SK-MEL-5 (cell line): Measurements from ENCODE around the gene PPFIBP2. TPM values are rescaled to one million over a fixed set of nuclear protein-coding genes. Genes with fewer than 3 reads are reported as not detected.

Experiments
- DNase-seq: peaks from one replicate; pipeline ENCODE4 v3.0.0-alpha.2; 2016; ENCODE audit warnings: low read depth, low spot score
- in situ Hi-C: cut with HindIII; loops from 2 replicates; pipeline ENCODE4 v1.10.0; 2016; ENCODE audit warnings: low sequenced_read_pairs, high pct_unique_total_duplicates, low pct_unique_long_range_greater_than_20kb
- total RNA-seq: library from RNA; depleted of rRNA; stranded (reverse); fragments of >200 nt; shearing (Covaris generic); gene quantifications from 2 replicates; pipeline ENCODE4 v1.2.3, GENCODE V29; 2014

The PPFIBP2 gene
- total RNA-seq, 1 experiment from 2014 or later, result 23.6 TPM

DNA sequence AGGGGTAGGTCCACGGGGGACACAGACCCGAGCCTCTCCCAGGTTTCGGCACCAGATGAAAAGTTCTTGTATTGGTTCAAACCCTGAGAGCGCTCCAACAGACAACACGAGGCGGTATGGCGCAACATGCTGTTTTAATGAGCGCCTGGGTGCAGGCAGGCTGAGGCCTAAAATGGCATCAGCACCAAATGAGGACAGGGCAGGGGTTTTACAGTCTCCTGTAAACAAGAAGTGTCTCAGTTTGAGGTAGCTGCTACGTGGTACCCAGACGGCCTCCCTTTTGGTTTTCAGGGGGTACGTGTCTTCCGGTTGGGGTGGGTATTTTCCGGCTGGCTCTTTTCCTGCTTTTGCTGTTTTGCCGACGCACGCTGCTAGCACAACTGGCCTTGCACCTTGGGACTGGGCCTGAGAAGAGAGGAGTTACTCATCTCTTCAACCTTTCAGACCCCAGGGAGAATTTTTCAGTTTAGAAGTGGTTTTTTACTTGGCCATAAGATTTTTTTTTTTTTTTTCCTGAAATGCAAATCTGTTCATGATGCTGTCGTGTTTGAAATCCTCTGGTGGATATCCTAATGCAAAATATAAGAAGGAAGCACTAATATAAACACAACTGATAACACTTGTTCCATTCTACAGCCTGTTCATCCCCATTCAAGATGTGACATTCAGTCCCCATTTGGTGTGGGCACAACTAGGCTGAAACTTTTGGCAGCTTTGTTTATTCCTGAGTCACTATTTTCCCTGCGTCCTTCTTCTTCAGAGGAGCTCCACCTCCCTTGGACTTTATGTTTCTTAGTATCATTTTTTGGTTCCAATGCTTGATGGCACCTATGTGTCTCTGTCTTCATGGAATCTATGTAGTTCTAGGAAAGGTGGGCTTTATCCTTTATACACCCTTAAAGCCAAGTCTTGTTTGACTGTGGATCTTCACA is 6.5 kb downstream of the PPFIBP2 start:
- in situ Hi-C loops, result no loop called here
- no peak for DNase-seq

DNA sequence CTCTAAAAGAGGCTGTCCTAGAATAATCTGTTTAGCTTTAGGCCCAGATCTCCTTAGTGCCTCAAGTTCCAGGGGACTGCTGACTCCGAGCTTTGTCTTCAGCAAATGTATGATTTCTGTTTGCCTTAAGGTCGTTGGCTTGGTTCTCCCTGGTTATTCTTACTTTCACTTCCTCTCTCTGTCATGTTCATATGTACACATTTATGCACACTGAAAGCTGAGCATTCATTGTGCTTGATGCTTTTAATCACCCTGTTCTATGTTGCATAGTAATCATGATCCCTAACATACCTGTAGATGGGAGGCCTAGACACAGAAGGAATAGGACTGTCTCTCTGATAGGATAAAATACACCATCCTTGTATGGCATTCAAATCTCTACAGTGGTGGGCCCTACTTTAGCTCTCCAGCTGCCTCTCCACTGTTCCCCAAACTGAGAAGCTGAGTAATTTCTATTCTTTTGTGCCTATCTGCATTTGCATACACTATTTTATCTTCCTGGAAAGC is 7.2 kb downstream of the PPFIBP2 start:
- in situ Hi-C loops, result no loop called here

DNA sequence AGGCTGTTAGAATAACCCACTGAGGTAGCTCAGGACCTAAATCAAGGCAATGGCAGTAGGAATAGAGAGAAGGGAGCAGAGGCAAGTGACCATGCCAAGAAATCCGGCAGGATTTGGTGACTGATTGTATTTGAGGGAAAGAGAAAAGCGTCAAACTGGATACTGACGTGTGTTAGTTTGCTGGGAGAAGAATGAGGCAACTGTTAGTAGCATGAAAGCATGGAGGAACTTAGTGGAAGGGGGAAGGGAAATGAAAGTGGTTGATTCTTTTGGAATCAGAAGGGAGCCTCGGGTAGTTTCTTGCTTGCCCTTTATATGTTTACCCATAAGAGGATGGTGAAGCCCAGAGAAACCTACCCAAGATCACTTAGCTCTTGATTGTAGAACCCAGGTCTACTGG is 8.3 kb downstream of the PPFIBP2 start:
- in situ Hi-C loops, result no loop called here
- DNase-seq, result peak; percentile 38

More for the DNA sequence above, 7.2 kb downstream of the PPFIBP2 start:
- DNase-seq, result no peak

DNA sequence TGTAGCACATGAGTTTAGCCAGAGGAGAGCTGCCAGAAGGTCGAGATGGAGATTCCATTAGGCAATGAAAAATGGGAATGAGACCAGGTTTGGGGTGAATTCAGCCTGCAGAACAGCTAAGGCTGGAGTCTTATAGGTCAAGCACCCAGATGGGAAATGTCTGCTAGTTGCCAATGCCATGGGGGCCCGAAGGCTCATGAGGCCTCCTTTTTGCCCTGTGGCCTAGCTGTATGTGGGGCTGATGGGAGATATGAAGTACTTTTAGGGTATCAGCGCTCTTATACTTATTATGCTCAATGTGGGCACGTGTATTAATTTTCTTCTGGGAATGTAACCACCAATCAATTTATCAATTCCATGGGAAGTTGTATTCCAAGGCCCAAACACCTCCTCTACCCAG is 8.7 kb downstream of the PPFIBP2 start:
- DNase-seq, result no peak
- in situ Hi-C loops, result no loop called here

DNA sequence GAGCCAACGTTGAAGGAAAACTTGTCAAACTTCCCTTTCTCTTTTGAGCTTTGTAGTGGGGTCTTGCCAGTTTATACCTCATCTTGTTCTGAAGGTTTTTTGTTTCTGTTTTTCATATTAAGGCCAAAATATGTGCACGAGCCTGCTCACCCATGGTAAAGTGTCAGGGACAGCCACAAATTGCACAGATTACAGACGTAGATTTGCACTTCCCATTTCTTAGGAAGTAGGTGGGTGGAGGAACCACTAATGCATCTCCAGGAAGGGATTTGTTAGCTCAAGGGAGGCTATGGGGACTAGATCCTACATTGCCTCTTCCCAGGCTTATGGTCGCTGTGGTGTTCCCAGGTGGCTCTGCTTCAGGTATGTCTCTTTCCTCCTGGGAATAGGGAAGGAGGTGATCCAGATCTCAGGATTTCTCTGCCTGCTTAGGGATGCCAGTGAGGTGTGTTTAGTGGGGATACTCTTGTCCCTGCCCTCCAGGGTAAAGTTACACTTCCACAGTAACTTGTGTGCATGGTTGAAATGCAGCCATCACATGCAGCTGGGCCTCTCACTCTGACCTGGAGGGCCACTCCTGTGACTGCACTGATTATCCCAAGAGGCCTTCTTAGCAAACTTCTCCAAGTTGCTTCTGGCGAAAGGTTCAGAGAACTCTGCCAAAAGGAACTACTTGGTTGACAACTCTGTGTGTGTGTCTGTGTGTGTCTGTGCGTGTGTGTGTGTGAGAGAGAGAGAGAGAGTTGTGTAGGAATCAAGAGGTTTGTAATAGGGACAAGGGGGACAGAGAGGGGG is 9.8 kb downstream of the PPFIBP2 start:
- in situ Hi-C loops, result no loop called here
- no peak for DNase-seq

DNA sequence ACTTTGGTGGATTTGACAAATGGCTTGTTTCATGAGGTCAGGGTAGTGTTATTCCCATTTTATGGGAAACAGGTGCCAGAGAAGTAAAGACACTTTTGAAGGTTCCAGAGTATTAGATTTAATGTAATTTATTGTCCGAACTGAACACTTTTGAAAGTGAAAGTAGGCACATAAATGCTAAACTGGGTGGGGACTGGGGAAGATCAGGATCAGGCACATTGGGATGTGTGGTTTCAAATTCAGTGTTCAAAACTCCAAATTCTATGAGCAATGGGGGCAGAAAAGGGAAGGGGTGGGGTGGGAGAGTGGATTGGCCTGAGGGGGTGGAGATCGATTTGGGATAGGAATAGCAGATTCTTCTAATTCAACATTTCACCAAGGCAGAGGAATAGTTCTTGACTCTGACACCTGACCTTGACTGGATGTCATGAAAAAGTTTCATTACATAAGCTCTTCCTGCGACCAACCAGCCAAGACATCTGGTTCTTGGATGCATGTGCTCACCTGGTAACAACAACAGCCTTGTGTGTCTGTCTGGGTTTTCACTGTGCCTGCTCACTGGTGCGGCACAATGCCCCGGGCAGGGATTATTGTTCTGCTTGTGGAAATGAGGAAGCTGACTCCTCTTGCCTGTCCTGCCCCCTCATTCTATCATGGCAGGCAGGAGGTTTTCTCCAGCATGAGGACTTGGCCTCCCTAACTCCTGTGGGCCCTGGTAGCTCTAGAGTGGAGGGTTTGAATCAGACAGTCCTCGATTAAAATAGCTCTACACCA is 10.8 kb downstream of the PPFIBP2 start:
- peak; percentile 62 for DNase-seq
- in situ Hi-C loops, result no loop called here

DNA sequence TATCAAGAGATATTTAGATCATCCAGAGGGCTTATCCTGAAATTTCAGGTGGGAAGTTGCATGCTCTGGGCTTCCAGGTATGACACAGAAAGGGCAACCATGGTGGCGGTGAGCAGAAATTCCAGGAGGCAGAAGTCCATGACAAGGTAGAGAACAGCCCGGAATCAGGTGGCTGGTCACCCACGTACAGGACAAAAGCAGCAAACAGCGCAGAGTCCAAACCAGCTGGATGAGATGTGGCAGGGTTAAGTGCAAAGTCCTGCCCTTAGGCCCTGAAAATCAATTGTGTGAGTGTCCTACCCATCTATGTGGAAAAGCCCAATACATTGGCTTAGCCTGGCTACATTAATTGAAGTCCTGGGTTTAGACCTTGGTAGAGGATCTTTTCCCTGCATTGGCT is 11.6 kb downstream of the PPFIBP2 start:
- in situ Hi-C loops, result no loop called here
- no peak for DNase-seq

DNA sequence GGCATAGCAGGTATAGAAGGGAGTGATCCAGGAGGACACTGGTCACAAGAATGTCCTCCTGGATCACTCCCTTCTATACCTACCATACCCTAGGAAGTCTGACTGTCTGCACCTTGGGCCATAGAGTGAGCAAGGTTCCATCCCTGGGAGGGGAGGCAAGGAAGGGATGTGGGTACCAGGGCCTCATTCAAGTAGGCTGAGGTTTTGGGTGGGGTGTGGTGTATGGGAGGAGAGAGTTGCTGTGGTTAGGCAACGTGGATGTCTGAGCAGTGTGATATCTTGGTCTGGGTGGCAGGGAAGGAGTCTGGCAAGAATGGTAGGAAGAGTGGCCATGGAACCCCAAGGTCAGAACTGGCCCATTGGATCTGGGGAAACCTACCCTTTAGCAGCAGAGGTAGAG is 13.2 kb downstream of the PPFIBP2 start:
- DNase-seq, result no peak
- in situ Hi-C loops, result no loop called here

DNA sequence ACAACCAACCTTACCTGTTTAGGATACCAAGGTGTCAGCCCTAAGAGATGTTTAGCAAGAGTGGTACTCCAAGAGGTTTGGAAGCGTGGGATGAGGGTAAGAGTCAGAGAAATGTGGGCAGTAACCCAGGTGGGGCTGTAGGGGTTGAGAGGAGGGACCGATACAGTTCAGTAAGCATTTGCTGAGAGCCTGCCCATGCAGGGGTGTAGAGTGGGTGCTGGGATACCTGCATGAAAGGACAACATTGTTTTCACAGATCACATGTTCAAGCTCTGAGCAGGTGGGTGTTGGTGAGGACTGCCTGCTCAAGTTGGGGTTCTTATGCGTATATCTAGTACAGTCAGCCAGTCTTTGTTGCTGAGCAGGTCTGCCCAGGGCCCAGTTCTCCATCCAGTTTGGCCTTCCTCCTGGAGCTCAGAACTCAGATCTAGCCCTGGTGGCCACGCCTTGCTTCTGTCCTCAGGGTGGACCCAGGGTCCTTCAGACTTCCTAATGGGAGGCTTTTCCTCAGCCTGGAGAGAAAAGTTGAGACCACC is 14.8 kb downstream of the PPFIBP2 start:
- no peak for DNase-seq
- in situ Hi-C loops, result no loop called here

DNA sequence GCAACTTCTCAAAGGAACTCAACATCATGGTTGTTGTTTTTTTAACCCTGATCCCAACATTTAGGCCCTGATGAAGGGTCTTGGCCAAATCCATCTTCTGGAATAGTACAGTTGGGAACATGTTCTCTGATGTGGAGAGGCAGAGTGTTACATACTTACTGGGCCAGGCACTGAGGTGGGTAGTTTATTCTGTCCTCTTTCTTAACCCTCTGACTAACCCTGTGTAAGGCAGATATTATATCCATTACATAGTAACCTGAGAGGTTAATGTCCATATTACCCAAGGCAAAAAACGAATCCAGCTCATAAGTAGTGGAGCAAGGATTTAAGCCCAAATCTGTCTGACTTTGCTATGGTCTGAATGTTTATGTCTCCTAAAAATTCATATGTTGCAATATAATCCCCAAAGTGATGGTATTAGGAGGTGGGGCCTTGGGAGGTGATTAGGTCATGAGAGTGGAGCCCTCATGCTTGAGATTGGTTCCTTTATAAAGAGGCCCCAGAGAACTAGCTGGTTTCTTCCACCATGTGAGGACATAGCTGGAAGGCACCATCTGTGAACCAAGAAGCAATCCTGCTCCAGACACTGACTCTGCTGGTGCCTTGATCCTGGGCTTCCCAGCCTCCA is 16.3 kb downstream of the PPFIBP2 start:
- in situ Hi-C loops, result no loop called here
- DNase-seq, result no peak

DNA sequence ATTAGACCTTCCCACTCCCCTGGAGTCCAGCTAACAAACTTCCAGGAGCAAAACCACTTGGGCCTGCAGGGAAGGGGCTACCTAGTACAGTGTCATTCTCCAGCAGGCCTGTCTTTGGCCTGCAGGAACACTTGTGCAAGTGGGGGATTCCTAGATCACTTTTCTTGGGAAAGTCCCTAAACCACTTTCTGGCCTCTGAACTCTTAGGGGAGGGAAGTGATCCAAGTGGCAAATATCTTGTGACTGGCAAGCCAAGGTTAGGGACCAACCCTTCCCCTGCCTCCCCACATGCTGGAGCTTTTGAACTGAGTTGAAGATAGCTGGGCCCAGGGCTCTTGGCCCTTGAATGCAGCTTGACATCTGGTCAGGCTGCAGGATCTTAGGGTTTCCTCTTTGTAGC is 17.2 kb downstream of the PPFIBP2 start:
- no peak for DNase-seq
- in situ Hi-C loops, result no loop called here

DNA sequence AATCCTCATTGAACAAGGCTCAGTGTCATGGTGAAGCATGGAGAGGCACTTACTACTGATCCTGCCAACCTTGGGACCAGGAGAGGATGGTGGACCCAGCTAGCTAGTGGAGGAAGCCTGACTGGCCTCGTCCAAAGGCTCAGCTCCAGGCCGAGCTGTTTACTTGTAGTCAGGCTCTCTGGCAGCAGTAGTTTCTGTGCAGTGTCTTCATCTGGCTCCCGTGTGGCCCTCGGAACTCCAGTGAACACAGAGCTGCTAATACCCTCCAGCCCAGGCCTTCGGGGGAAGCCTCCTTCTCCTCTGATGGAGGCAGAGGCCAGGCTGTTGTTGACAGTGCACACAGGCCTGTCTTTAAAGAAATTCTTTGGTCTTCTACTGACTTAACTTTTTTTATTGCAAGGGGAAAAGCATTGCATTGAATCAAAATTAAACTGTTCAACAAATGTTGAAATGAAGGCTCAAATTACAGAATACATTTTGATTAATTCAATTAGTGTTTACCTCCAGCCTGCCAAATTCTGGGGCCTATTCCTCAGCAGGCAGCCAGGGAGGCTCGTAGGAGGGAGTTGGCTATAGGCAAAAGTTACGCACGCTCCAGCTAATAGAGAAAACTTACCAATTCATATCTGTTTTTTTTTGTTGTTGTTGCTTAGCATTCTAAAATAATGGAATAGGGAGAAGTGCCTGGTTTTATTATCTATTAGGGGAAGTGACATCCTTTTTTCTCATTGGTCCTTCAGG is 18.8 kb downstream of the PPFIBP2 start:
- in situ Hi-C loops, result no loop called here
- DNase-seq, result no peak

DNA sequence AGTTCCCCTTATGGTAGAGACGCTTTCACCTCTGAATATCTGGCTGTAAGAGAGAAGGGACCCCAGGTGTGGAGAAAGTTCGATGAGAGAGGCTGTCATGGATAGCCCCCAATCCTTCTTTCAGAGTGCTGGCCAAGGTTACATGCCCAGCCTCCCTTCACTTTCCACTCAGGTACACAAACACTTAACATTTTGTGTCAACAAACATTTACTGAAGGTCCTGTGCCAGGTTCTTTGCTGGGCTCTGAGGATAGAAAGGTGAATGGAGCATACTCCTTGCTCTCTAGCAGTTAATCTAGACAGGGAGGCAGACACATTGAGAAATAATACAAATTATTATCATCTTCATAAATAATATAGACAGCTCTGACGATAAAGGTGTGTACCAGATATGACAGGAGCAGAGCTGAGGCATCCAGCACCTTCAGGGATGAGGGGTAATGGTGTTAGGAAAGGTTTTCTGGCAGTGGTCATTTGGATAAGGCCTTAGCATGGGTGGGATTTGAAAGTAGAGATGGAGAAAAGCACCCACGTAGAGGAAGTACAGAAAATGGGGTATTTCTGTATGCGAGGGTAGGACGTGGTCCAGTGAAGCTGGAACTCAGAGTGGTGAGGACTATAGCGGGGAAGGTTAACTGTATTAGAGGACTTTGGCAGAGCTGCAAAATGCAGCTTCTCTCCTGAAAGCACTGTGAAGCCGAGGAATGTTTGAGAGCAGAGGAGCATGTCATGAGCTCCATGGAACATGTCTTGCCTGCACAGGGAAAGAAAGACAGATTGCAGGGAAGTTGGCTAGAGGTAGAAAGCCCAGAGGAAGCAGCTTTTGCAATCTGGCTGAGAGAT is 19.6 kb downstream of the PPFIBP2 start:
- in situ Hi-C loops, result no loop called here

DNA sequence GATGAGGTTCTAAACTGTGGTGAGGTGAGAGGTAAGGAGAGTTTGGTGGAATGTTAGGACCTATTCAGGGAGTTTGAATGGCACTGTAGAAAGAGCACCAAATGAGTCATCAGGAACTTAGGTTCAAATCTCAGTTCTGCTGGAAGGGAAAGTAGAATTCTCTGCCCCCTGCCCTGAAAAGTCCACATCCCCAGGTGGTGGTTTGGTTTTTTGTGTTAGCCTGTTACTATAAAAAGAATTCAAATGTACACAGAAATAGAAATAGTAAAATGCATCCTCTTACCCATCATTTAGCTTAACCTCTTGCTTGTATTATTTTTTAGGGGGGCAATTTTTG is 20.2 kb downstream of the PPFIBP2 start:
- in situ Hi-C loops, result no loop called here

More for the DNA sequence above, 19.6 kb downstream of the PPFIBP2 start:
- DNase-seq, result no peak

DNA sequence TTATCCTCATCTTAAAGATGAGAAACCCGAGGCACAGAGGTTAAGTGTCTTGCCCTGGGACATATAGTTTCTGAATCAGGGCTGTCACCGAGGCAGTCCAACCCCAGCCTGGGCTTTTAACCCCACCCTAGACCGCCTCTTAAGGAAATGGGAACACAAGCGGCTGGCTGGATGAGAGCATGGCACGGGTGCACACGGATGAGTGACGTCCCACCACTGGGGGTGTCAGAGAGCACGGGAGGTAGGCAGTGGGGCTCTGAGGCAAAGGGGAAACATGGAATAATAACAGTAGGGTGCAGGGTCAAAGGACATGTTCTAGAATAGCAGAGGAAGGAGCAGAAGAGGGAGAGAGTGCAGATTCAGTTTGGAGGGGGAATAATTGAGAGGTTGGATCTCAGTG is 22.3 kb downstream of the PPFIBP2 start:
- no peak for DNase-seq
- in situ Hi-C loops, result no loop called here

More for the DNA sequence above, 20.2 kb downstream of the PPFIBP2 start:
- DNase-seq, result no peak

DNA sequence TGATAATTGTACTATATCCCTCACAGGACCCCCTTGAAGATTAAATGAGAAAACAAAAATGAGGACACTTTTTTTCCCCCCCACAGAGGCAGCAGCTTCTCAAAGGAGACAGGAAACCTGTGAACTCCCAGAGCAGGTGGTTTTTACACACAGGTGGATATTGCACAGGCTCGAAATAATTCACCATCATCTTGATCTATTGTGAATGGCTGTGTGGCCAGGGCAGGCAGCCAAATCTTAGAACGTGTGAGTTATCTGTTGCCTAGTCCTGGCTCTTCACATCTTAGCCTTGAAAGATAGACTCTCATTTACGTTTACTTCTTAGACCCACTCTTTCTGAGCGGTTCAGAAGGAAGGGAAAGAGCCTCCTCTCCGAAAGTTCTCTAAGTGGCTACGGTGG is 23.5 kb downstream of the PPFIBP2 start:
- DNase-seq, result no peak
- in situ Hi-C loops, result no loop called here
